SKM-1 (cell line): ENCODE results near the gene RGSL1.

Source experiments
- DNase-seq: peaks from one replicate; lab custom pipeline; 2025; ENCODE audit not compliant: unreplicated experiment; lab: John Stamatoyannopoulos, UW

RGSL1 gene

GRCh38 chr1:182587666-182588499 is 137.9 kb downstream of the RGSL1 start:
- DNase-seq, result no peak

GRCh38 chr1:182588500-182589396 is 138.8 kb downstream of the RGSL1 start, which contains the start of gene RNASEL:
Gene RNASEL, minus strand, starts transcription at chr1:182589256. Its CDS starts 2,450 bp downstream, at chr1:182586806.
- peak; percentile 70 for DNase-seq

- no peak for DNase-seq
Measured at GRCh38 chr1:182589520-182589919, 139.6 kb downstream of the RGSL1 start.

- DNase-seq, result no peak
Measured at GRCh38 chr1:182589931-182590330, 140.0 kb downstream of the RGSL1 start.

- peak; percentile 55 for DNase-seq
Measured at GRCh38 chr1:182595641-182596240, 145.8 kb downstream of the RGSL1 start.

GRCh38 chr1:182596934-182597333 is 147.0 kb downstream of the RGSL1 start:
- DNase-seq, result no peak

GRCh38 chr1:182598296-182598695 is 148.3 kb downstream of the RGSL1 start:
- DNase-seq, result no peak

- DNase-seq, result no peak
Measured at GRCh38 chr1:182599339-182599738, 149.4 kb downstream of the RGSL1 start.

DNA sequence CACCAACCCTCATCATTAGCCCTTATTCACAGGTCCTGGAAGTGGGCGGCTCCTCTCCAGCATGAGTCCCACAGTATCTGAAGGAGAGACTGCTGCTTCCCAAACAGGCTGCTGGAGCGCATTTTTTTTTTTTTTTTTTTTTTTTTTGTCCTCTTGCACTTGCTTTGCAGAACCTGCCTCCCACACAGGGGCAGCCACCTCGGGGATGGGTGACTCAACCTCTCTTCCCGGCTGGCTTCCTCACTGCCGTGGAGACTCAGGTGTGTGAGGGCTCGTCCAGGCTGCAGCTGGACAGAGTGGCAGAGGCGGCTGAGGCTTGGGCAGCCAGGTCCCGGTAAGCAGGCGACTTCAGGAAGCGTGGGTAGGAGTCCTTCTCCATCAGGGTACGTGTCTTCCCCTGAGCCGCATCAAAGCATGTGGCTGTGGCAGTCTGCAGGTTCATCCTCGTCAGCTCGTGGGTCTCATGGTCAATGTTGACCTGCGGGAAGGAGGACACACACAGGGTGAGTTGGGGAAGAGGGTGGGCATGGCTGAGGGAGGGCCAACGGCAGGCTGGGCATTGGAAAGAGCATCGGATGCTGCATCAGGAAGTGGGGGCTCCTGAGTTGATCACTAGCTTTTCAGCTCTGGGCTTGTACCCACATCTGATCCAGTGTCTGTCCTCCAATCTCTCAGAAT is 150.2 kb downstream of the RGSL1 start:
- no peak for DNase-seq

GRCh38 chr1:182600745-182601415 is 150.9 kb downstream of the RGSL1 start:
- no peak for DNase-seq

- DNase-seq, result peak; percentile 89
Measured at GRCh38 chr1:182601416-182601786, 151.5 kb downstream of the RGSL1 start.

DNA sequence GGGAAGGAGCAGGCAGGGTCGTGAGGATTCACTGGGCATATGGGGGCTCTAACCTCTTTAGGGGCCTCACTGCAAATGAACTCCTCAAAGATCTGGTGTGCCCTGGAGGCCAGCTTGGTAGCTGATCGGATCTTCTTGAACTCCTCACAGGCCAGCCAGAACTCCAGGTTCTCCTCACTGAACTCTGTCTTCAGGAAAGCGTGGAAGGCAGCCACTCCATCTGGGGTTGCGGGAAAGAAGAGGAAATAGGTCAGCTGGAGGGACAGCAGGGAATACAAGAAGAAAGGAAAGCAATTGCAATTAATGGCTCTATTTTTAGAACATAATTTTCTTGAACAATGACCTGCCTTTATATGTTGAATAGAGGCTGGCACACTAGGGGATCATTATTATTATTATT is 152.0 kb downstream of the RGSL1 start:
- DNase-seq, result no peak

GRCh38 chr1:182602935-182603645 is 153.1 kb downstream of the RGSL1 start:
- no peak for DNase-seq

GRCh38 chr1:182603646-182604174 is 153.8 kb downstream of the RGSL1 start:
- no peak for DNase-seq

- DNase-seq, result peak; percentile 96
Measured at GRCh38 chr1:182604175-182605164, 154.5 kb downstream of the RGSL1 start, which contains the start of gene RGS16. Gene RGS16, minus strand, starts transcription at chr1:182604389. Its CDS starts 130 bp downstream, at chr1:182604259.

DNA sequence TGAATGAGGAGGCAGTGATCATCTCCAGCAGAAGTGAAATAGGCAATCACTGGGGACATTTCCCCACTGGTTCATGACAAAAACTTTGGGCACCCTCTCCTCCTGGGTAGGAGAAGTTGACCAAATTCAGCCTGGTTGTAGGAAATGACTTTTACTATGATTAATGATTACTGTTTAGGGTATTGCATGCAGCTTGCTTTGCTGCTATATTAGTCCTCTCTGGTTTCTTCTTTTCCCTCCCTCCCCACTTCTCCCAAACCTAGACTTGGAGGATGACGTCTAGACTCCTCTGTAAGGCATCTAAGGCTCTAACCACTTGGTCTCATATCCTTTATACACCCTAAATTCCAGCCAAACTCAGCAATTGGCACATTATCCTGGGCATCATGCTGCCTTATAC is 157.6 kb downstream of the RGSL1 start:
- no peak for DNase-seq

DNA sequence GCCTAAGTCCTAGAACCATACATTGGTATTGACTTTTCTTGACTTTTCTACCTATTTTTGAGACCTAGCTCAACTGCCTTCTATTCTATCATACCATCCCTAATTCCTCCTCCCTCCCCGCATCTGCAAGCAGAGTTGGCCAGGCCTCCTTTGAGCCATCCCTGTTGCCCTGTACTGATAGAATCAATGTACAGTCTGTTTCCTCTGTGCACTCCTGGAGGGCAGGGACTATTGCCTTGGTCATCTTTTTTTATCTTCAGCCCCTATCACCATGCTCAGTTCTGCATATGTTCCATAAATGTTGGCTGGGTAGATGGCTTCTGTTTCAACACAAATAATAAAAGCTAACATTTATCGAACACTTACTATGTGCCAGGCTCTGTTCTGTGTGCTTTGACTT is 158.3 kb downstream of the RGSL1 start:
- DNase-seq, result no peak
